Loucy (cell line): ENCODE measurements around the gene LMBR1.
A peak's percentile ranks its signal among the peaks of the same experiment; 100 is the strongest.

Source experiments
- CTCF ChIP-seq: fragments of 200-600 bp; sonication (generic); conservative IDR thresholded peaks from 2 replicates; pipeline ENCODE4 v1.5.1; 2014; ENCODE audit warnings: mild to moderate bottlenecking, antibody characterized with exemption, low read length
- EZH2phosphoT487 ChIP-seq: fragments of 200-600 bp; IDR thresholded peaks from 2 replicates; pipeline ENCODE4 v1.6.1; 2018; ENCODE audit warnings: antibody characterized with exemption, mild to moderate bottlenecking, moderate library complexity, borderline replicate concordance

- TF ChIP-seq CTCF (peak; percentile 35; the same call in 1 of the 2 replicates), EZH2phosphoT487 (no peak)
Measured at GRCh38 chr7:156895024-156895780, 2.2 kb upstream of the LMBR1 start.
